Mesothelial cell of epicardium (in vitro differentiated cells): ENCODE results near the gene EIF6. TPM values are rescaled to one million over a fixed set of nuclear protein-coding genes. Genes with fewer than 3 reads are reported as not detected.

Source experiments
- DNase-seq, 2 experiments: peaks; one replicate each; pipeline ENCODE4 v3.0.0; 2021; ENCODE audit warnings: low spot score in 2 of 2; ENCODE audit not compliant: unreplicated experiment in 2 of 2
- H3K27ac Mint-ChIP-seq: 2 replicates; pipeline ENCODE4 v1.8.0; 2021; ENCODE audit warnings: mixed read lengths
- H3K27me3 Mint-ChIP-seq: 2 replicates; pipeline ENCODE4 v1.8.0; 2021; ENCODE audit warnings: low read depth, mixed read lengths
- H3K36me3 Mint-ChIP-seq: 2 replicates; pipeline ENCODE4 v1.8.0; 2021; ENCODE audit warnings: mixed read lengths
- H3K4me1 Mint-ChIP-seq: 2 replicates; pipeline ENCODE4 v1.8.0; 2021; ENCODE audit warnings: mixed read lengths
- H3K4me3 Mint-ChIP-seq: 2 replicates; pipeline ENCODE4 v1.8.0; 2021; ENCODE audit warnings: mild to moderate bottlenecking, moderate library complexity, mixed read lengths
- H3K9me3 Mint-ChIP-seq: 2 replicates; pipeline ENCODE4 v1.8.0; 2021; ENCODE audit warnings: mixed read lengths
- total RNA-seq: library from RNA; stranded (reverse); gene quantifications from 3 replicates; pipeline ENCODE4 v1.2.1, GENCODE V29; 2021
- TF ChIP-seq, protein P1 (sequence below): fragments of 200-600 bp; sonication (generic); IDR thresholded peaks from one replicate; pipeline ENCODE4 v1.5.0; 2021; ENCODE audit warnings: antibody characterized with exemption; ENCODE audit not compliant: unreplicated experiment

EIF6 gene
- total RNA-seq, 1 donor from 2014 or later: 107 TPM

DNA sequence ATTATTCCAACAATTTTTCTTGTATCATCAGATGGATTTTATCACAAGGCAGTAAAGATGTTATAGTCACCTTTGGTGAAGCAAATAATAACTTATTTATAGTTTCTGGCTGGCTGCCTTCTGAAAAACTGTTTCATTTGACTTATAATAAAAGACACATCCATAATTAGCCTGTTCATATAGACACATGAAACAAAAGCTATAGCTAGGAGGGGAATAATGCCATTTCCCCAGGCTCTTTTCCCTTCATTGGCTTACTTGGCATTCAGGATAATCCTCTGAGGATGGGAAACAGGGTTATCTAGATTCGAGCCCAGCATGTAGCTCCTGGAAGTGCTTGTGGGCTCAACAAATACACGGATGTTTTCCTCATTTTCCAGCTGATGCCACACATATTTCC lies 40.6 kb downstream of the EIF6 start:
- H3K9me3 Mint-ChIP-seq: no peaks in the 10 kb centered on the region
- H3K4me3 Mint-ChIP-seq: no peak overlapping the region
- no peaks in the 10 kb centered on the region for H3K27me3 Mint-ChIP-seq
- TF ChIP-seq, protein P1, sequence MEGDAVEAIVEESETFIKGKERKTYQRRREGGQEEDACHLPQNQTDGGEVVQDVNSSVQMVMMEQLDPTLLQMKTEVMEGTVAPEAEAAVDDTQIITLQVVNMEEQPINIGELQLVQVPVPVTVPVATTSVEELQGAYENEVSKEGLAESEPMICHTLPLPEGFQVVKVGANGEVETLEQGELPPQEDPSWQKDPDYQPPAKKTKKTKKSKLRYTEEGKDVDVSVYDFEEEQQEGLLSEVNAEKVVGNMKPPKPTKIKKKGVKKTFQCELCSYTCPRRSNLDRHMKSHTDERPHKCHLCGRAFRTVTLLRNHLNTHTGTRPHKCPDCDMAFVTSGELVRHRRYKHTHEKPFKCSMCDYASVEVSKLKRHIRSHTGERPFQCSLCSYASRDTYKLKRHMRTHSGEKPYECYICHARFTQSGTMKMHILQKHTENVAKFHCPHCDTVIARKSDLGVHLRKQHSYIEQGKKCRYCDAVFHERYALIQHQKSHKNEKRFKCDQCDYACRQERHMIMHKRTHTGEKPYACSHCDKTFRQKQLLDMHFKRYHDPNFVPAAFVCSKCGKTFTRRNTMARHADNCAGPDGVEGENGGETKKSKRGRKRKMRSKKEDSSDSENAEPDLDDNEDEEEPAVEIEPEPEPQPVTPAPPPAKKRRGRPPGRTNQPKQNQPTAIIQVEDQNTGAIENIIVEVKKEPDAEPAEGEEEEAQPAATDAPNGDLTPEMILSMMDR: no peak
- H3K36me3 Mint-ChIP-seq: no peaks in the 10 kb centered on the region
- no peaks in the 10 kb centered on the region for H3K4me1 Mint-ChIP-seq
- H3K27ac Mint-ChIP-seq: no peak overlapping the region
- no peak for DNase-seq

DNA sequence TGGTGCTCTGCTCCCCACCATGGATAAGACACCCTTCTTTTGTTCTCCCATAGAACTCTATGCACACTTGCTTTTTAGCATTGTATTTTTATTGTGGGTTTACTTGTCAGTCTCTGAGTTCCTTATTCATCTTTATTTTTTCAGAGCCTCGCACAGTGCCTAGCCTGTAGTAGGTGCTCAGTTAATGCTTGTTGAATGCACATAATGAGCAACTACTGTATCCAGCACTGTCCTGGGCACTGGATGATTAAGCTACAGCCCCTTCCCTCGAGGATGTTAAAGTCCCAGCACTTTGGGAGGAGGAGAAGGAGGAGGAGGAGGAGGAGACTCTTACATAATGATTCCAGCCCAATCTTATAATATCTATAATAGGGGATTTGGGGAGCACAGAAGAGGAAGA lies 41.3 kb downstream of the EIF6 start:
- H3K27me3 Mint-ChIP-seq: no peaks in the 10 kb centered on the region

DNA sequence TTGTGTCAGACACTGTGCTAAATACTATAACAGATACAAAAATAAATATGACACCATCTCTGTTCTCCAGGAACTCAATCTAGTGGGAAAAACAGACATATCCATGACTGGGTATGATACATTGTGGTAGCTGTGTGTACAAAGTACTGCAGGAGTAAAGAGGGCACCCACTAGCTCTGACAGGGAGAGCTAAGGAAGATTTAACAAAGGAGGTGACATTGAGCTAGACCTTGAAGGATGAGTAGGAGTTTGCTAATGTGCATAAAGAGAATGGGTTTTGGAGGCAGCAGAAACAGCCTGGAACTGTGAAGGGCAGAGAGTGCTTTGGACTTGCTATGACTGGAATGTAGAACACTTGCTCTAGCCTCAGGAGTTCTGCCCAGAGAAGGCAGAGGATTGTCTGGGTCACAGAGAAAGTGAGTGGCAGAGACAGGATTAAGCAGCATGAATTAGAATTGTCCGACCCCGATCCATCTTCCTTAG lies 43.7 kb downstream of the EIF6 start:
- peaks cover 4% of the 10 kb centered on the region for H3K9me3 Mint-ChIP-seq
- TF ChIP-seq, protein P1: no peak
- no peaks in the 10 kb centered on the region for H3K4me1 Mint-ChIP-seq
- no peaks in the 10 kb centered on the region for H3K27me3 Mint-ChIP-seq
- peaks cover 3% of the 10 kb centered on the region for H3K36me3 Mint-ChIP-seq
- no peak overlapping the region for H3K27ac Mint-ChIP-seq
- H3K4me3 Mint-ChIP-seq: no peak overlapping the region
- no peak for DNase-seq

More for the DNA sequence above, 41.3 kb downstream of the EIF6 start:
- Mint-ChIP-seq H3K9me3 (no peaks in the 10 kb centered on the region), H3K4me3 (no peak overlapping the region), H3K36me3 (no peaks in the 10 kb centered on the region), H3K27ac (no peak overlapping the region), H3K4me1 (no peaks in the 10 kb centered on the region)
- TF ChIP-seq, protein P1: no peak
- DNase-seq: no peak

DNA sequence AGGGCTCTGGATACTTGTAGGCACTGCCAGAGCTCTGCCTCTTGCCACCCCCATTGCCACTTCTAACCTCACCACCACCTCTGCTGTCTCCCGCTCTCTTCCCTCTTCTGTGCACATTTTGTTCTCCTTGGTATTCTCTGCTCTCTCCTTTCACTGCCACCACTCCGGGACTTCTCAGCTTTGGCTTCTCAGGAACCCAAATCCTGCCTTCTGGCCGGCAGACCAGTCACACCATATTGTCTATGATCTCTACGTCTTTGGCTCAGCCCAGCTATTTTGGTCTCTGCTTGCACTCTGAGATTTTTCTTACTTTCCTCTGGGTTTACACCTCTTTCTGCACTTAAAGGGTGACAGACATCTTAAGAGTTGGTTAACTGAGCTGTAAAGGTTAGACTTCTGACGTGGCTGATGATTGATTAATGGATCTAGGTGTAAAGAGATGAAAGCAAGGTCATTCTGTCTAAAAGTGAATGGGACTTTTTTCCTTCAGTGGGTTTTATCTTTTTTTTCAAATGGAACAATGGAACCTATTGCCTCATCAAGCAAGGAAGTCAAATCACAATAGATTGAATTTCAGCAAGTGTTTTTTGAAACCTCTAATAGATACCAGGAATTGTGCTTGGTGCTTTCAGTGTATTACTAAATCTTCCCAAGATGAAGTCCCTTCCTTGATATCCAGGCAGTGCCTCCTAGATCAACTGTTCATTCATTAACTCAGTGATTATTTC lies 44.3 kb downstream of the EIF6 start:
- no peak overlapping the region for H3K4me3 Mint-ChIP-seq
- TF ChIP-seq, protein P1: no peak
- H3K36me3 Mint-ChIP-seq: peaks cover 3% of the 10 kb centered on the region
- H3K27ac Mint-ChIP-seq: no peak overlapping the region
- no peak for DNase-seq
- no peaks in the 10 kb centered on the region for H3K4me1 Mint-ChIP-seq
- H3K9me3 Mint-ChIP-seq: peaks cover 4% of the 10 kb centered on the region
- H3K27me3 Mint-ChIP-seq: no peaks in the 10 kb centered on the region

DNA sequence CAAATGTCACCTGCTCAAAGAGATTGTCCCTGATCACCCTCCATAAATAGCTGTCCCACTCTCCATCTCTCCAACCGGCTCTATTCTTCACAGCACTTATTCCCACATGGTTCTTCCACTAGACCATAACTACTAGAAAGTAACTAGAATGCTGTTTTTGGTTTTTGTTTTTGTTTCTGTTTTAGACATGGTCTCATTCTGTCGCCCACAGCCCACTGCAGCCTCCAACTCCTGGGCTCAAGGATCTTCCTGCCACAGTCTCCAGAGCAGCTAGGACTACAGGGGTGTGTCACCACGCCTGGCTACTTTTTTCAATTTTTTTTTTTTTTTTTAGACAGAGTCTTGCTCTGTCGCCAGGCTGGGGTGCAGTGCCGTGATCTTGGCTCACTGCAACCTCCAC lies 45.8 kb downstream of the EIF6 start:
- Mint-ChIP-seq H3K27me3 (no peaks in the 10 kb centered on the region), H3K9me3 (peaks cover 4% of the 10 kb centered on the region), H3K27ac (no peak overlapping the region), H3K36me3 (peaks cover 3% of the 10 kb centered on the region), H3K4me3 (no peak overlapping the region), H3K4me1 (no peaks in the 10 kb centered on the region)
- DNase-seq: no peak
- TF ChIP-seq, protein P1: no peak
